Chondrocyte (in vitro differentiated cells): ENCODE results near the gene SPARC. TPM values are rescaled to one million over a fixed set of nuclear protein-coding genes. Genes with fewer than 3 reads are reported as not detected.
A peak's percentile ranks its signal among the peaks of the same experiment; 100 is the strongest.
"Not testable (repeated sequence)": the region's sequence is repeated elsewhere in the genome, so short reads cannot be mapped to it uniquely, and the experiment has no call there.

ENCODE experiments used
- DNase-seq: peaks from one replicate; pipeline ENCODE4 v3.0.0; 2021; ENCODE audit warnings: mixed read lengths, low spot score
- H3K27ac Mint-ChIP-seq: one replicate; pipeline ENCODE4 v1.8.0; 2021; ENCODE audit warnings: mild to moderate bottlenecking, moderate library complexity, mixed read lengths; ENCODE audit not compliant: unreplicated experiment
- H3K27me3 Mint-ChIP-seq: 2 replicates; pipeline ENCODE4 v1.8.0; 2021; ENCODE audit warnings: low read depth, mixed read lengths
- H3K36me3 Mint-ChIP-seq: 2 replicates; pipeline ENCODE4 v1.8.0; 2021; ENCODE audit warnings: low read depth, mixed read lengths
- H3K4me1 Mint-ChIP-seq: 2 replicates; pipeline ENCODE4 v1.8.0; 2021; ENCODE audit warnings: low read depth, mild to moderate bottlenecking, mixed read lengths
- H3K4me3 Mint-ChIP-seq: one replicate; pipeline ENCODE4 v1.8.0; 2021; ENCODE audit warnings: mild to moderate bottlenecking, moderate library complexity, mixed read lengths; ENCODE audit not compliant: unreplicated experiment
- H3K9me3 Mint-ChIP-seq: 2 replicates; pipeline ENCODE4 v1.8.0; 2021; ENCODE audit warnings: low read depth, mixed read lengths
- CTCF ChIP-seq: fragments of 200-600 bp; sonication (generic); IDR thresholded peaks from 2 replicates; pipeline ENCODE4 v1.5.0; 2021; ENCODE audit warnings: antibody characterized with exemption, mild to moderate bottlenecking, moderate library complexity
- total RNA-seq: library from RNA; stranded (reverse); gene quantifications from 3 replicates; pipeline ENCODE4 v1.2.1, GENCODE V29; 2021

SPARC gene
- total RNA-seq, 1 donor from 2014 or later = 24,306 TPM

- peak overlapping the region; percentile 96 for H3K4me3 Mint-ChIP-seq
- H3K9me3 Mint-ChIP-seq = no peaks in the 10 kb centered on the region
- H3K27me3 Mint-ChIP-seq = no peaks in the 10 kb centered on the region
- peak overlapping the region; percentile 100 for H3K27ac Mint-ChIP-seq
- H3K36me3 Mint-ChIP-seq = peaks cover 56% of the 10 kb centered on the region
- H3K4me1 Mint-ChIP-seq = peaks cover 73% of the 10 kb centered on the region
- TF ChIP-seq CTCF = no peak
- DNase-seq = no peak
Observed at GRCh38 chr5:151682751-151683331, 3.9 kb downstream of the SPARC start.

GRCh38 chr5:151682240-151682639 is 4.5 kb downstream of the SPARC start:
- Mint-ChIP-seq H3K27ac (peak overlapping the region; percentile 92), H3K4me1 (peaks cover 73% of the 10 kb centered on the region), H3K4me3 (peak overlapping the region; percentile 96), H3K36me3 (peaks cover 60% of the 10 kb centered on the region), H3K27me3 (no peaks in the 10 kb centered on the region), H3K9me3 (no peaks in the 10 kb centered on the region)
- no peak for DNase-seq
- TF ChIP-seq CTCF = peak; percentile 48

- H3K27me3 Mint-ChIP-seq = no peaks in the 10 kb centered on the region
- peak overlapping the region; percentile 92 for H3K27ac Mint-ChIP-seq
- no peaks in the 10 kb centered on the region for H3K9me3 Mint-ChIP-seq
- DNase-seq = no peak
- no peak for TF ChIP-seq CTCF
- peaks cover 59% of the 10 kb centered on the region for H3K36me3 Mint-ChIP-seq
- peaks cover 82% of the 10 kb centered on the region for H3K4me1 Mint-ChIP-seq
- peak overlapping the region; percentile 96 for H3K4me3 Mint-ChIP-seq
Observed at GRCh38 chr5:151680944-151681427, 5.7 kb downstream of the SPARC start.

- Mint-ChIP-seq H3K4me1 (peaks cover 90% of the 10 kb centered on the region), H3K4me3 (peak overlapping the region; percentile 96), H3K36me3 (peaks cover 59% of the 10 kb centered on the region), H3K27ac (peak overlapping the region; percentile 92)
- not testable (repeated sequence) for DNase-seq, H3K9me3 Mint-ChIP-seq, H3K27me3 Mint-ChIP-seq
Observed at GRCh38 chr5:151680156-151680505, 6.6 kb downstream of the SPARC start.

- peaks cover 55% of the 10 kb centered on the region for H3K36me3 Mint-ChIP-seq
- TF ChIP-seq CTCF = no peak
- no peaks in the 10 kb centered on the region for H3K9me3 Mint-ChIP-seq
- H3K27ac Mint-ChIP-seq = peak overlapping the region; percentile 92
- no peak for DNase-seq
- H3K4me1 Mint-ChIP-seq = peaks cover 96% of the 10 kb centered on the region
- H3K27me3 Mint-ChIP-seq = no peaks in the 10 kb centered on the region
- peak overlapping the region; percentile 64 for H3K4me3 Mint-ChIP-seq
Observed at GRCh38 chr5:151679421-151680155, 7.1 kb downstream of the SPARC start.
